HepG2 (cell line): ENCODE results near the gene PIP5K1A. TPM values are rescaled to one million over a fixed set of nuclear protein-coding genes. Genes with fewer than 3 reads are reported as not detected.
A peak's percentile ranks its signal among the peaks of the same experiment; 100 is the strongest.

Experiments used
- CBFB ChIP-seq: sonication (generic); formaldehyde crosslinking; IDR thresholded peaks from 2 replicates; pipeline ENCODE4 v1.4.0; 2020; ENCODE audit warnings: missing genetic modification reagents
- CHD2 ChIP-seq: IDR thresholded peaks from 2 replicates; pipeline ENCODE4 v1.6.1; 2011; ENCODE audit warnings: low read depth, low read length, improper control_type of control experiment
- HNF1B ChIP-seq: sonication (generic); formaldehyde crosslinking; IDR thresholded peaks from 2 replicates; pipeline ENCODE4 v1.5.1; 2020; ENCODE audit warnings: mild to moderate bottlenecking, moderate library complexity, missing genetic modification reagents
- MYPOP ChIP-seq: sonication (generic); formaldehyde crosslinking; IDR thresholded peaks from 2 replicates; pipeline ENCODE4 v1.8.1; 2023; ENCODE audit warnings: mild to moderate bottlenecking, moderate library complexity, missing genetic modification reagents
- NFYB ChIP-seq: sonication (generic); formaldehyde crosslinking; IDR thresholded peaks from 2 replicates; pipeline ENCODE4 v1.4.0; 2020; ENCODE audit warnings: missing genetic modification reagents
- SALL1 ChIP-seq: sonication (generic); formaldehyde crosslinking; IDR thresholded peaks from 2 replicates; pipeline ENCODE4 v1.8.0; 2022; ENCODE audit warnings: mild to moderate bottlenecking, missing genetic modification reagents
- TRAFD1 ChIP-seq: sonication (generic); formaldehyde crosslinking; IDR thresholded peaks from 2 replicates; pipeline ENCODE4 v1.5.1; 2020; ENCODE audit warnings: missing genetic modification reagents, mild to moderate bottlenecking, borderline replicate concordance
- ZNF781 ChIP-seq: sonication (generic); formaldehyde crosslinking; IDR thresholded peaks from 2 replicates; pipeline ENCODE4 v1.5.1; 2020; ENCODE audit warnings: borderline replicate concordance, mild to moderate bottlenecking, missing genetic modification reagents; ENCODE audit errors: not compliant biosample characterization
- ZNF891 ChIP-seq: sonication (generic); formaldehyde crosslinking; IDR thresholded peaks from 2 replicates; pipeline ENCODE4 v1.5.0; 2020; ENCODE audit warnings: mild to moderate bottlenecking, missing genetic modification reagents
- ZSCAN29 ChIP-seq: sonication (generic); formaldehyde crosslinking; conservative IDR thresholded peaks from 2 replicates; pipeline ENCODE4 v1.4.0; 2020; ENCODE audit warnings: mild to moderate bottlenecking, missing genetic modification reagents
- polyA plus RNA-seq, 8 experiments: library from polyadenylated mRNA; depleted of rRNA in 3 of 8; stranded (reverse) in 7 of 8; unstranded in 1 of 8; fragments of >200 nt; fragmentation: Illumina TruSeq in 4 of 8; extraction: Trizol in 4 of 8; gene quantifications; 2 replicates each; pipeline versions ENCODE4 v1.2.1 to v1.2.3, GENCODE V29; 2011 to 2016; ENCODE audit warnings: low read depth in 4 of 8, missing spikeins in 1 of 8, mixed read lengths in 1 of 8; ENCODE audit not compliant: insufficient read depth in 1 of 8
- total RNA-seq, 5 experiments: library from RNA; depleted of rRNA; stranded (reverse); fragments of >200 nt; fragmentation: Illumina TruSeq; extraction: Trizol; gene quantifications; 2 replicates each; pipeline ENCODE4 v1.2.3, GENCODE V29; 2016; ENCODE audit warnings: low read depth in 1 of 5
- TF ChIP-seq, protein P1 (sequence below): sonication (generic); formaldehyde crosslinking; IDR thresholded peaks from 2 replicates; pipeline ENCODE4 v1.4.0; 2020; ENCODE audit warnings: missing genetic modification reagents
- TF ChIP-seq, protein P2 (sequence below): IDR thresholded peaks from 2 replicates; pipeline ENCODE4 v1.6.1; 2016; ENCODE audit warnings: mild to moderate bottlenecking, missing biosample characterization, missing genetic modification reagents
- TF ChIP-seq, protein P3 (sequence below), 2 experiments: sonication (generic) in 1 of 2; formaldehyde crosslinking in 1 of 2; IDR thresholded peaks; 2 replicates each; pipeline versions ENCODE4 v1.6.1 to v1.9.0; 2014 to 2022; ENCODE audit warnings: antibody characterized with exemption in 1 of 2, borderline replicate concordance in 1 of 2, inconsistent platforms in 1 of 2, low read depth in 1 of 2, missing genetic modification reagents in 1 of 2

PIP5K1A gene
- total and polyA plus RNA-seq, 2 of the 13 experiments (the other 11 are each of a cell fraction or from before 2014, with no cell fraction given): 45.3 to 65.1 TPM

GRCh38 chr1:151189637-151190445 is 8.5 kb upstream of the PIP5K1A start, which contains the start of gene VPS72 (continued):
- TF ChIP-seq, protein P1, sequence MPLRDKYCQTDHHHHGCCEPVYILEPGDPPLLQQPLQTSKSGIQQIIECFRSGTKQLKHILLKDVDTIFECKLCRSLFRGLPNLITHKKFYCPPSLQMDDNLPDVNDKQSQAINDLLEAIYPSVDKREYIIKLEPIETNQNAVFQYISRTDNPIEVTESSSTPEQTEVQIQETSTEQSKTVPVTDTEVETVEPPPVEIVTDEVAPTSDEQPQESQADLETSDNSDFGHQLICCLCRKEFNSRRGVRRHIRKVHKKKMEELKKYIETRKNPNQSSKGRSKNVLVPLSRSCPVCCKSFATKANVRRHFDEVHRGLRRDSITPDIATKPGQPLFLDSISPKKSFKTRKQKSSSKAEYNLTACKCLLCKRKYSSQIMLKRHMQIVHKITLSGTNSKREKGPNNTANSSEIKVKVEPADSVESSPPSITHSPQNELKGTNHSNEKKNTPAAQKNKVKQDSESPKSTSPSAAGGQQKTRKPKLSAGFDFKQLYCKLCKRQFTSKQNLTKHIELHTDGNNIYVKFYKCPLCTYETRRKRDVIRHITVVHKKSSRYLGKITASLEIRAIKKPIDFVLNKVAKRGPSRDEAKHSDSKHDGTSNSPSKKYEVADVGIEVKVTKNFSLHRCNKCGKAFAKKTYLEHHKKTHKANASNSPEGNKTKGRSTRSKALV (CRISPR knock-in tag): peak; percentile 37
- TF ChIP-seq HNF1B (CRISPR knock-in tag) (peak; percentile 78), ZNF781 (no peak), NFYB (CRISPR knock-in tag) (peak; percentile 38; the same call in 1 of the 2 replicates), MYPOP (CRISPR knock-in tag) (peak; percentile 65), TRAFD1 (no peak), SALL1 (CRISPR knock-in tag) (peak; percentile 86), ZNF891 (CRISPR knock-in tag) (peak; percentile 59; the same call in 1 of the 2 replicates), CHD2 (no peak), CBFB (CRISPR knock-in tag) (peak; percentile 80; the same call in 1 of the 2 replicates), ZSCAN29 (no peak)
- TF ChIP-seq, protein P2, sequence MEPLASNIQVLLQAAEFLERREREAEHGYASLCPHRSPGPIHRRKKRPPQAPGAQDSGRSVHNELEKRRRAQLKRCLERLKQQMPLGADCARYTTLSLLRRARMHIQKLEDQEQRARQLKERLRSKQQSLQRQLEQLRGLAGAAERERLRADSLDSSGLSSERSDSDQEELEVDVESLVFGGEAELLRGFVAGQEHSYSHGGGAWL (CRISPR knock-in tag): peak; percentile 90
- TF ChIP-seq, protein P3, sequence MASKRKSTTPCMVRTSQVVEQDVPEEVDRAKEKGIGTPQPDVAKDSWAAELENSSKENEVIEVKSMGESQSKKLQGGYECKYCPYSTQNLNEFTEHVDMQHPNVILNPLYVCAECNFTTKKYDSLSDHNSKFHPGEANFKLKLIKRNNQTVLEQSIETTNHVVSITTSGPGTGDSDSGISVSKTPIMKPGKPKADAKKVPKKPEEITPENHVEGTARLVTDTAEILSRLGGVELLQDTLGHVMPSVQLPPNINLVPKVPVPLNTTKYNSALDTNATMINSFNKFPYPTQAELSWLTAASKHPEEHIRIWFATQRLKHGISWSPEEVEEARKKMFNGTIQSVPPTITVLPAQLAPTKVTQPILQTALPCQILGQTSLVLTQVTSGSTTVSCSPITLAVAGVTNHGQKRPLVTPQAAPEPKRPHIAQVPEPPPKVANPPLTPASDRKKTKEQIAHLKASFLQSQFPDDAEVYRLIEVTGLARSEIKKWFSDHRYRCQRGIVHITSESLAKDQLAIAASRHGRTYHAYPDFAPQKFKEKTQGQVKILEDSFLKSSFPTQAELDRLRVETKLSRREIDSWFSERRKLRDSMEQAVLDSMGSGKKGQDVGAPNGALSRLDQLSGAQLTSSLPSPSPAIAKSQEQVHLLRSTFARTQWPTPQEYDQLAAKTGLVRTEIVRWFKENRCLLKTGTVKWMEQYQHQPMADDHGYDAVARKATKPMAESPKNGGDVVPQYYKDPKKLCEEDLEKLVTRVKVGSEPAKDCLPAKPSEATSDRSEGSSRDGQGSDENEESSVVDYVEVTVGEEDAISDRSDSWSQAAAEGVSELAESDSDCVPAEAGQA (IDR thresholded peaks at IDR 0.05; ENCODE audit: low read depth): peak; percentile 67
- TF ChIP-seq, protein P3 (CRISPR knock-in tag; IDR thresholded peaks at IDR 0.05; ENCODE audit: borderline replicate concordance): no peak; the same call in 1 of the 2 replicates
